Sigmoid colon (tissue), 7 donors: ENCODE data around the gene PDE2A. TPM values are rescaled to one million over a fixed set of nuclear protein-coding genes. Genes with fewer than 3 reads are reported as not detected.

Experiments
- DNase-seq: peaks from one replicate; pipeline ENCODE4 v3.0.0-alpha.2; 2019
- H3K27ac ChIP-seq, 4 donors: fragments of 200-600 bp; sonication (generic); one replicate each; pipeline ENCODE4 v1.5.1; 2016 to 2019; ENCODE audit warnings: mild to moderate bottlenecking in 1 of 4
- H3K27me3 ChIP-seq, 3 donors: fragments of 200-600 bp; sonication (generic); one replicate each; pipeline ENCODE4 v1.5.1; 2019; ENCODE audit warnings: mild to moderate bottlenecking in 1 of 3
- H3K36me3 ChIP-seq, 4 donors: fragments of 200-600 bp; sonication (generic); one replicate each; pipeline ENCODE4 v1.5.1; 2016 to 2019
- H3K4me1 ChIP-seq, 4 donors: fragments of 200-600 bp; sonication (generic); one replicate each; pipeline ENCODE4 v1.5.1; 2017 to 2019
- H3K4me3 ChIP-seq, 4 donors: fragments of 200-600 bp; sonication (generic); one replicate each; pipeline ENCODE4 v1.5.1; 2017 to 2019; ENCODE audit warnings: mild to moderate bottlenecking in 2 of 4, moderate library complexity in 1 of 4
- H3K9me3 ChIP-seq, 4 donors: fragments of 200-600 bp in 3 of 4; sonication (generic) in 3 of 4; one replicate each; pipeline versions ENCODE4 v1.5.1 to v1.6.1; 2013 to 2019
- CTCF ChIP-seq, 4 experiments: fragments of 450-650 bp in 3 of 4; fragments of 200-600 bp in 1 of 4; IDR thresholded peaks; one replicate each; pipeline ENCODE4 v1.5.1; 2016 to 2019; ENCODE audit warnings: antibody characterized with exemption in 4 of 4, mild to moderate bottlenecking in 3 of 4, moderate library complexity in 2 of 4
- EP300 ChIP-seq, 4 donors: sonication (generic); formaldehyde crosslinking; IDR thresholded peaks; one replicate each; pipeline ENCODE4 v1.6.1; 2017; ENCODE audit warnings: antibody characterized with exemption in 4 of 4
- POLR2A ChIP-seq, 2 donors: fragments of 450-650 bp; IDR thresholded peaks; one replicate each; pipeline ENCODE4 v1.6.1; 2016; ENCODE audit warnings: antibody characterized with exemption in 2 of 2, mild to moderate bottlenecking in 2 of 2, moderate library complexity in 2 of 2
- POLR2AphosphoS5 ChIP-seq, 4 donors: sonication (generic); formaldehyde crosslinking; IDR thresholded peaks; one replicate each; pipeline ENCODE4 v1.6.1; 2017; ENCODE audit warnings: antibody characterized with exemption in 4 of 4
- WGBS, 2 donors: extraction: QIAGEN DNeasy Blood & Tissue Kit; methylation state at CpG; one replicate each; pipeline ENCODE4 v1.1.7; 2013; 5-methylcytosine and 5-hydroxymethylcytosine counted together
- intact Hi-C: fragments of 100-400 bp; cut with DNase I; formaldehyde crosslinking; loops from one replicate; pipeline ENCODE4 v1.15.1; 2023
- polyA plus RNA-seq, 3 donors: library from polyadenylated mRNA; stranded (reverse); fragments of 200-250 nt; gene quantifications; one replicate each; pipeline ENCODE4 v1.2.3, GENCODE V29; 2013
- total RNA-seq, 4 donors: library from RNA; depleted of rRNA; stranded (reverse); fragments of >200 nt; gene quantifications; one replicate each; pipeline ENCODE4 v1.1.0, GENCODE V29; 2016
- donor health status: healthy with polysubstance abuse.
- donor health status: Bipolar disorder and iron deficiency.
- donor health status: healthy.

PDE2A gene
- total and polyA plus RNA-seq, 7 donors = 1.8 to 75.1 (median 48.9) TPM

- Histone ChIP-seq H3K4me1 (peaks cover 0 to 65% (median 60%) of the 10 kb centered on the region in 4 donors), H3K27ac (peak overlapping the region; percentile 72 to 95 (median 90)), H3K27me3 (no peaks in the 10 kb centered on the region), H3K4me3 (no peak overlapping the region), H3K36me3 (no peaks in the 10 kb centered on the region), H3K9me3 (no peaks in the 10 kb centered on the region)
- 58 to 66% methylated on average over 8 of the region's 8 CpGs for WGBS, 2 donors
- intact Hi-C loops = no loop called here
- DNase-seq = no peak
- no peak for TF ChIP-seq EP300 (IDR thresholded peaks at IDR 0.05)
- no peak for TF ChIP-seq CTCF (IDR thresholded peaks at IDR 0.05)
- peak in 3 of 4 donors; percentile 42 to 60 (median 43) for TF ChIP-seq POLR2AphosphoS5 (IDR thresholded peaks at IDR 0.05)
- no peak for TF ChIP-seq POLR2A (IDR thresholded peaks at IDR 0.05)
These were observed 55.4 kb downstream of the PDE2A start for GRCh38 chr11:72618803-72619202.

GRCh38 chr11:72617080-72617762 is 57.0 kb downstream of the PDE2A start:
- peaks cover 0 to 61% (median 60%) of the 10 kb centered on the region in 4 donors for H3K4me1 ChIP-seq
- TF ChIP-seq EP300 (IDR thresholded peaks at IDR 0.05) (no peak), POLR2AphosphoS5 (IDR thresholded peaks at IDR 0.05) (peak; percentile 61 to 79 (median 76)), POLR2A (IDR thresholded peaks at IDR 0.05) (peak in 1 of 2 donors; percentile 20), CTCF (IDR thresholded peaks at IDR 0.05) (no peak)
- 70 to 71% methylated on average over 11 of the region's 11 CpGs for WGBS, 2 donors
- H3K27me3 ChIP-seq = no peaks in the 10 kb centered on the region
- DNase-seq = peak; percentile 93
- H3K27ac ChIP-seq = peak overlapping the region; percentile 72 to 95 (median 90)
- peak overlapping the region in 2 of 4 donors; percentile 14 to 18 for H3K4me3 ChIP-seq
- no peaks in the 10 kb centered on the region for H3K36me3 ChIP-seq
- intact Hi-C loops = loop anchor here (1.0 to 2.0 kb wide), 2 partner anchors 14 to 25 kb away; no protein-coding TSS in a partner anchor
- H3K9me3 ChIP-seq = no peaks in the 10 kb centered on the region

GRCh38 chr11:72616655-72617054 is 57.6 kb downstream of the PDE2A start:
- no peaks in the 10 kb centered on the region for H3K27me3 ChIP-seq
- H3K4me3 ChIP-seq = no peak overlapping the region
- peak overlapping the region; percentile 72 to 95 (median 90) for H3K27ac ChIP-seq
- no peak for TF ChIP-seq POLR2AphosphoS5 (IDR thresholded peaks at IDR 0.05)
- TF ChIP-seq POLR2A (IDR thresholded peaks at IDR 0.05) = no peak
- no peak for TF ChIP-seq CTCF (IDR thresholded peaks at IDR 0.05)
- no peak for TF ChIP-seq EP300 (IDR thresholded peaks at IDR 0.05)
- intact Hi-C loops = loop anchor here (1.0 to 2.0 kb wide), 2 partner anchors 14 to 26 kb away; no protein-coding TSS in a partner anchor
- H3K4me1 ChIP-seq = peaks cover 0 to 61% (median 60%) of the 10 kb centered on the region in 4 donors
- H3K9me3 ChIP-seq = no peaks in the 10 kb centered on the region
- no peak for DNase-seq
- WGBS, 2 donors = 84 to 87% methylated on average over 4 of the region's 4 CpGs
- H3K36me3 ChIP-seq = no peaks in the 10 kb centered on the region

- H3K36me3 ChIP-seq = no peaks in the 10 kb centered on the region
- intact Hi-C loops = no loop called here
- TF ChIP-seq EP300 (IDR thresholded peaks at IDR 0.05) (no peak), POLR2AphosphoS5 (IDR thresholded peaks at IDR 0.05) (no peak), POLR2A (IDR thresholded peaks at IDR 0.05) (no peak), CTCF (IDR thresholded peaks at IDR 0.05) (no peak)
- DNase-seq = no peak
- no peaks in the 10 kb centered on the region for H3K9me3 ChIP-seq
- 67% methylated on average over 3 of the region's 3 CpGs for WGBS, 2 donors
- H3K4me1 ChIP-seq = peaks cover 0 to 61% (median 60%) of the 10 kb centered on the region in 4 donors
- no peaks in the 10 kb centered on the region for H3K27me3 ChIP-seq
- no peak overlapping the region for H3K4me3 ChIP-seq
- H3K27ac ChIP-seq = peak overlapping the region in 3 of 4 donors; percentile 12 to 95 (median 90)
These were observed 58.9 kb downstream of the PDE2A start for GRCh38 chr11:72615329-72615728.
